ENCODE results near the gene NDUFS1. TPM values are rescaled to one million over a fixed set of nuclear protein-coding genes. Genes with fewer than 3 reads are reported as not detected.
"Not testable (repeated sequence)": the region's sequence is repeated elsewhere in the genome, so short reads cannot be mapped to it uniquely, and the experiment has no call there.

The NDUFS1 gene
- total RNA-seq, 3 donors from 2014 or later, result 132 to 172 (median 140) TPM

GRCh38 chr2:206145665-206146064, 13.6 kb downstream of the NDUFS1 start:
- H3K36me3 ChIP-seq (ENCODE audit: low read depth), result peaks cover 20% of the 10 kb centered on the region
- H3K9me3 ChIP-seq, result no peaks in the 10 kb centered on the region
- no peaks in the 10 kb centered on the region for H3K4me1 ChIP-seq (ENCODE audit: low read depth)
- TF ChIP-seq CTCF (IDR thresholded peaks at IDR 0.05), result no peak
- intact Hi-C loops (cut with DNase I, micrococcal nuclease), result no loop called here
- DNase-seq (no peak), ATAC-seq (no peak)
- no peak overlapping the region for H3K4me3 ChIP-seq

- intact Hi-C loops (cut with DNase I, micrococcal nuclease), result no loop called here
- H3K36me3 ChIP-seq (ENCODE audit: low read depth), result peaks cover 20% of the 10 kb centered on the region
- no peak for TF ChIP-seq CTCF (IDR thresholded peaks at IDR 0.05)
- ATAC-seq (no peak), DNase-seq (no peak)
- H3K4me3 ChIP-seq, result no peak overlapping the region
- H3K4me1 ChIP-seq (ENCODE audit: low read depth), result no peaks in the 10 kb centered on the region
- no peaks in the 10 kb centered on the region for H3K9me3 ChIP-seq
Measured at GRCh38 chr2:206144383-206144782, 14.9 kb downstream of the NDUFS1 start.

GRCh38 chr2:206143451-206143850, 15.8 kb downstream of the NDUFS1 start:
- no peak for ATAC-seq
- intact Hi-C loops (cut with DNase I, micrococcal nuclease), result no loop called here
- H3K4me1 ChIP-seq (ENCODE audit: low read depth), result no peaks in the 10 kb centered on the region
- no peaks in the 10 kb centered on the region for H3K9me3 ChIP-seq
- H3K36me3 ChIP-seq (ENCODE audit: low read depth), result peaks cover 20% of the 10 kb centered on the region
- no peak overlapping the region for H3K4me3 ChIP-seq
- TF ChIP-seq CTCF (IDR thresholded peaks at IDR 0.05), result no peak
- DNase-seq, result no peak

- ATAC-seq, result no peak
- no peak for DNase-seq
- intact Hi-C loops (cut with DNase I, micrococcal nuclease), result no loop called here
Measured at GRCh38 chr2:206127656-206128055, 31.6 kb downstream of the NDUFS1 start.

GRCh38 chr2:206125901-206126300, 33.3 kb downstream of the NDUFS1 start:
- no peaks in the 10 kb centered on the region for H3K4me1 ChIP-seq (ENCODE audit: low read depth)
- intact Hi-C loops (cut with DNase I, micrococcal nuclease), result no loop called here
- H3K4me3 ChIP-seq, result no peak overlapping the region
- no peak for DNase-seq
- no peaks in the 10 kb centered on the region for H3K9me3 ChIP-seq
- ATAC-seq, result no peak
- H3K36me3 ChIP-seq (ENCODE audit: low read depth), result peaks cover 28% of the 10 kb centered on the region
- TF ChIP-seq CTCF (IDR thresholded peaks at IDR 0.05), result no peak

More at GRCh38 chr2:206127656-206128055, 31.6 kb downstream of the NDUFS1 start:
- Histone ChIP-seq H3K9me3 (no peaks in the 10 kb centered on the region), H3K4me1 (ENCODE audit: low read depth) (no peaks in the 10 kb centered on the region), H3K4me3 (no peak overlapping the region), H3K36me3 (ENCODE audit: low read depth) (peaks cover 35% of the 10 kb centered on the region)
- no peak for TF ChIP-seq CTCF (IDR thresholded peaks at IDR 0.05)

GRCh38 chr2:206122569-206122968, 36.7 kb downstream of the NDUFS1 start:
- H3K9me3 ChIP-seq; DNase-seq; H3K4me1 ChIP-seq (ENCODE audit: low read depth); H3K4me3 ChIP-seq; intact Hi-C loops (cut with DNase I, micrococcal nuclease); ATAC-seq: not testable (repeated sequence)
- H3K36me3 ChIP-seq (ENCODE audit: low read depth), result peaks cover 16% of the 10 kb centered on the region
